Ectodermal cell (in vitro differentiated cells): ENCODE results near the gene PLXDC1.

Experiments
- H3K27ac ChIP-seq: 2 replicates; pipeline ENCODE4 v1.7.0; 2013; ENCODE audit warnings: mild to moderate bottlenecking, low read depth, low read length; ENCODE audit not compliant: insufficient read depth, poor library complexity, severe bottlenecking
- H3K27me3 ChIP-seq: 2 replicates; pipeline ENCODE4 v1.7.0; 2013; ENCODE audit warnings: mild to moderate bottlenecking, low read length; ENCODE audit not compliant: insufficient read depth, control insufficient read depth, poor library complexity, severe bottlenecking
- H3K36me3 ChIP-seq: one replicate; pipeline ENCODE4 v1.7.0; 2013; ENCODE audit warnings: low read length; ENCODE audit not compliant: control insufficient read depth, insufficient read depth
- H3K4me1 ChIP-seq: one replicate; pipeline ENCODE4 v1.7.0; 2013; ENCODE audit warnings: low read length; ENCODE audit not compliant: control insufficient read depth, insufficient read depth
- H3K4me3 ChIP-seq: 2 replicates; pipeline ENCODE4 v1.7.0; 2013; ENCODE audit warnings: low read depth, low read length, control low read depth; ENCODE audit not compliant: insufficient read depth
- H3K9me3 ChIP-seq: 2 replicates; pipeline ENCODE4 v1.7.0; 2013; ENCODE audit warnings: mild to moderate bottlenecking, low read length, moderate library complexity; ENCODE audit not compliant: control insufficient read depth
- WGBS, 2 experiments: methylation state at CpG; one replicate each; pipeline ENCODE4 v1.1.7; 2013; ENCODE audit warnings: missing lambda C conversion rate in 2 of 2; 5-methylcytosine and 5-hydroxymethylcytosine counted together

The PLXDC1 gene

DNA sequence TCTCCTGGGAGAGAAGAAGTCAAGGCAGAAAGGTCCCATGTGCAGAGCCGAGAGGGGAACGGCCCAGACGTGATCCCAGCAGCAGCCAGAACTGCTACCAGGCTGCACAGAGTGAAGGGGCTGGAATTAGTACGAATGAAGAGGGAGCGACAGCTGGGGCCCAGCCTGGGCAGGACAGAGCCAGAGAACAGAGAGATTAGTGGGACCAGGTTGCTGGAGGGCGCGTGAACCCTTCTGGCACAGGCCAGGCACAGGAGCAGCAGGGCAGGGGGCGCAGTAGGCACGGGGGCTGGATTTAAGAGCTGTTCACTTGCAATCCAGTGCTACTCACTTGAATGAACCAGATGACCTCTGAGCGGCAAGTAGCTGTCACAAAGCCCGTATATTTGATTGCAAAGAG is 66.9 kb downstream of the PLXDC1 start:
- Histone ChIP-seq H3K4me1 (peaks cover 10% of the 10 kb centered on the region), H3K27me3 (no peaks in the 10 kb centered on the region), H3K4me3 (no peak overlapping the region), H3K36me3 (no peaks in the 10 kb centered on the region), H3K9me3 (no peaks in the 10 kb centered on the region), H3K27ac (no peak overlapping the region)
- 89 to 90% methylated on average over 11 of the region's 11 CpGs for WGBS, 2 experiments

DNA sequence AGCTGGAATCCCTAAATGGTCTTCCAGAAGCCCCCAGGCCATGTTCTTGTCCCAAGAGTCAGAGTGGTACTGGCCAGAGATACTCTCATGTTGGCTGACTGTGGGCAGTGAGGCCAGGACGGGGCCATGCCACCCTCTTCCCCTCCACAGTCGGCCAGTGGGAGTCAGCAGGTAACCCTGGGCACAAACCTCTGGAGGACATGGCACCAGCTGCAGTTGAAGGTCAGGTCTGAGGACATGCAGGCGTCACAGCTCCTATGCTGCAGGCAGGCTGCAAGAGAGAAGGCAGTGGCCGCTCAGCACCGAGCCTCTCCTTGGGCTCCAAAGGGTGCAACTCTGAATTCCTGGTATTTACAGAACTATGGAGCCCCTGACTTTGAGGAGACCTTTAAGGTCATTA is 68.2 kb downstream of the PLXDC1 start:
- whole genome bisulfite sequencing, 2 experiments, result 91 to 95% methylated on average over 5 of the region's 5 CpGs
- Histone ChIP-seq H3K9me3 (no peaks in the 10 kb centered on the region), H3K4me1 (peaks cover 10% of the 10 kb centered on the region), H3K4me3 (no peak overlapping the region), H3K27me3 (no peaks in the 10 kb centered on the region), H3K27ac (no peak overlapping the region), H3K36me3 (no peaks in the 10 kb centered on the region)

GRCh38 chr17:39082482-39082881 is 69.0 kb downstream of the PLXDC1 start:
- H3K9me3 ChIP-seq, result no peaks in the 10 kb centered on the region
- 90 to 95% methylated on average over 1 of the region's 1 CpG for WGBS, 2 experiments
- H3K36me3 ChIP-seq, result no peaks in the 10 kb centered on the region
- no peaks in the 10 kb centered on the region for H3K27me3 ChIP-seq
- peaks cover 10% of the 10 kb centered on the region for H3K4me1 ChIP-seq
- H3K4me3 ChIP-seq, result no peak overlapping the region
- no peak overlapping the region for H3K27ac ChIP-seq

DNA sequence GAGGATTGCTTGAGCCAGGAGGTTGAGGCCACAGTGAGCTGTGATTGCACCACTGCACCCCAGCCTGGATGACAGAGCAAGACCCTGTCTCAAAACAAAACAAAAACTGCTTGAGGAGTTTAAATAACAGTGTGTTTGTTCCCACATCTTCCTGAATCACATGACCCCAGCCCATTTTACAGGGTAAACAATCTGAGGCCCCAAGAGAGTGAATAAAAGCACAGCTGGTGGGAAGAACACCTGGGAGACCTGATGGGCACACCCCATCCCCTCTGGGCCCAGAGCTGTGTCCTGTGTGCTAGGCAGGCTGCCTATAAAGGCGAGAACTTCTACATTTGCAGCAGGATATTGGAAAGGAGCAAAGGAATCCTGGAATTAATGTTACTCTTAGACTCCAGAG is 69.6 kb downstream of the PLXDC1 start:
- Histone ChIP-seq H3K27ac (no peak overlapping the region), H3K4me1 (peaks cover 10% of the 10 kb centered on the region), H3K9me3 (no peaks in the 10 kb centered on the region), H3K4me3 (no peak overlapping the region), H3K27me3 (no peaks in the 10 kb centered on the region), H3K36me3 (no peaks in the 10 kb centered on the region)
- 89 to 96% methylated on average over 1 of the region's 1 CpG for WGBS, 2 experiments

GRCh38 chr17:39080421-39081078 is 70.9 kb downstream of the PLXDC1 start:
- H3K27ac ChIP-seq, result no peak overlapping the region

DNA sequence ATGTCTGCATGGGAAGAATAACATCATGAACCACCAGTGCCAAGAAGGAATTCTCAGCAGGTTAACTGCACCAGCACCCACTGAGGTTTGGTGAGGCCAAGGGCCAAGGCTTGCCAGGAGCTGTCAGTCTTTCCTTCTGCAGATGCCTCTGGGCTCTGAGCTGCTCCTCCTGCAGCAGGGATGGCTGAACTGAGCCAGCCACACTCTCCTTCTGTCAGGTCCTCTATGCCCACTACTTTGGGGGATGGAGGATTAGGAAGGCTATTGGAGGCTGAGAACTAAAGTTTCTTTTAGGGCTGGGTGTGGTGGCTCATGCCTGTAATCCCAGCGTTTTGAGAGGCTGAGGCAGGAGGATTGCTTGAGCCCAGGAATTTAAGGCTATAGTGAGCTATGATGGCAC is 71.6 kb downstream of the PLXDC1 start:
- Histone ChIP-seq H3K36me3 (no peaks in the 10 kb centered on the region), H3K4me3 (no peak overlapping the region), H3K9me3 (no peaks in the 10 kb centered on the region), H3K27me3 (no peaks in the 10 kb centered on the region), H3K27ac (no peak overlapping the region), H3K4me1 (peaks cover 10% of the 10 kb centered on the region)
- 74 to 91% methylated on average over 1 of the region's 1 CpG for WGBS, 2 experiments

More at GRCh38 chr17:39080421-39081078, 70.9 kb downstream of the PLXDC1 start:
- Histone ChIP-seq H3K36me3 (no peaks in the 10 kb centered on the region), H3K27me3 (no peaks in the 10 kb centered on the region), H3K9me3 (no peaks in the 10 kb centered on the region), H3K4me3 (no peak overlapping the region), H3K4me1 (peaks cover 10% of the 10 kb centered on the region)
- whole genome bisulfite sequencing, 2 experiments, result 52 to 55% methylated on average over 6 of the region's 6 CpGs

DNA sequence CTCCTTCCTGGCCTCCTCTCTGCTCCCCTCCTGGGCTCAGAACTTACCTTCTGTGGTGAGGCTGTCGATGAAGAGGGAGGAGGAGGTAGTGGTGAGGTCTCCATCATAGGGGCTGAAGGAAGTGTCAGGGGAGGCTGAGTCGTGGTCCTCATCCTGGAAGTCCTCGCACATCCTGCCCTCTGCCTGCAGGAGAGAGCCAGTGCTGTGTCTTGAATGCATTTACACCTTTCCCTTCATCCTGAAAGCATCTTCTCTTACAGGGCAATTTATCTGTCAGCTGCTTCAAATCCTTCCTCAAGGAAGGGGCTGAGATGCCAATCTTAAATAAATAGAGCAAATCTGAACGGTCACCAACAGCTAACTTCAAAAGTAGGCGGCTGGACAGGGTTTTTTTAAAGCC is 73.6 kb downstream of the PLXDC1 start:
- no peaks in the 10 kb centered on the region for H3K36me3 ChIP-seq
- peaks cover 10% of the 10 kb centered on the region for H3K4me1 ChIP-seq
- no peak overlapping the region for H3K27ac ChIP-seq
- 70 to 71% methylated on average over 5 of the region's 5 CpGs for WGBS, 2 experiments
- no peaks in the 10 kb centered on the region for H3K27me3 ChIP-seq
- no peak overlapping the region for H3K4me3 ChIP-seq
- H3K9me3 ChIP-seq, result no peaks in the 10 kb centered on the region

GRCh38 chr17:39077252-39077651 is 74.2 kb downstream of the PLXDC1 start:
- 92 to 94% methylated on average over 4 of the region's 4 CpGs for WGBS, 2 experiments
- Histone ChIP-seq H3K9me3 (no peaks in the 10 kb centered on the region), H3K27ac (no peak overlapping the region), H3K4me1 (peaks cover 10% of the 10 kb centered on the region), H3K27me3 (no peaks in the 10 kb centered on the region), H3K36me3 (no peaks in the 10 kb centered on the region), H3K4me3 (no peak overlapping the region)

DNA sequence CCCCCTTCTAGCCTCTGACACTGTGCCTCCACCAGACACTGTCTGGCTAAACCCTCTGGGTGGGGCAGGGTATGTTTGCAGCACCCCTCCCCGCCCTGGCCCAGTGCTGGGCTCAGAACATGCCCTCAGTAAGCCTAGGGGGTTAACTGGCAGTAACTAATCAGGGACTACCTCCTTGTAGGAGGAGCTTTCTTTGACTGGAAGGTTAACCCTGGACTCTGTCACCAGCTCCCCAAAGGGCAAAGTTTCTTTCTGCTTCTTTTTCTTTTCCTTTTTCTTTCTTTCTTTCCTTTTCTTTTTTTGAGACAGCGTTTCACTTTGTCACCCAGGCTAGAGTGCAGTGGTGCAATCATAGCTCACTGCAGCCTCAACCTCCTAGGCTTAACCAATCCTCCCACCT is 76.8 kb downstream of the PLXDC1 start:
- Histone ChIP-seq H3K4me3 (no peak overlapping the region), H3K27me3 (no peaks in the 10 kb centered on the region), H3K36me3 (no peaks in the 10 kb centered on the region), H3K4me1 (no peaks in the 10 kb centered on the region), H3K9me3 (no peaks in the 10 kb centered on the region), H3K27ac (no peak overlapping the region)
- 85 to 91% methylated on average over 2 of the region's 2 CpGs for WGBS, 2 experiments

DNA sequence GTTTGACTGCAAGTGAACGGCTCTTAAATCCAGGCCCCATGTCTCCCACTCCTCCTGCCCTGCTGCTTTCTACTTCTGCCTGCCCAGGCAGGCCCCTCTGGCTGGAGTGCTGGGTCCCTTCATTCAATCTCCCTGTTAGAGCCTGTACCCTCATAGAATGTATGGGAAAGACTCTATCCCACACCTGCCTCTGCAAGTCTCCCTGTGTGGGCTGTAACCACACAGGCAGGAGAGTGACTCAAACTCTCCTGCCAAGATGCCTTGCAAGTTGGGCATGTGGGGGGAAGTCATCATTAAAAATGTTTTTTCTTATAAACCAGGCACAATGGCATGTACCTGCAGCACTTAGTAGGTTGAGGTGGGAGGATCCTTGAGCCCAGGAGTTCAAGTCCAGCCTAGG is 77.5 kb downstream of the PLXDC1 start:
- H3K27ac ChIP-seq, result no peak overlapping the region
- no peaks in the 10 kb centered on the region for H3K27me3 ChIP-seq
- no peaks in the 10 kb centered on the region for H3K9me3 ChIP-seq
- H3K4me3 ChIP-seq, result no peak overlapping the region
- no peaks in the 10 kb centered on the region for H3K36me3 ChIP-seq
- no peaks in the 10 kb centered on the region for H3K4me1 ChIP-seq
- 65 to 79% methylated on average over 1 of the region's 1 CpG for WGBS, 2 experiments

DNA sequence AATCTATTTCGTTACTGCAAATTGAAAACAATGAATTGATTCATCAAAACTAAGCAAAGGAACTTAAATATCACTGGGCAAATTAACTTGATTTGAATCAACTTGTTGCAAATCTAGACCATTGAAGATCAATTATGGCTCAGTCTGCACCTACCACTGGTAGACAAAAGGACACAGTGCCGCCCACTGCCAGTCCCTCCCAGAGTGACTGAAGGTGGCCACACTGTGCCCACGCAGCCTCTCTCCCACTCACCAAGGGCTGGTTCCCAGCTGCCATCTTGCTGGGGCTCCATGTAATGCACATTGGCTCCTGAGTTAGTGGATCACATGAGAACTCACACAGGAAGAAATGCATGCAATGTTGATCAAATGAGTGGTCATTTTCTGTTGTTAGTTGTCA is 78.1 kb downstream of the PLXDC1 start:
- H3K9me3 ChIP-seq, result no peaks in the 10 kb centered on the region
- H3K4me3 ChIP-seq, result no peak overlapping the region
- no peaks in the 10 kb centered on the region for H3K36me3 ChIP-seq
- H3K27me3 ChIP-seq, result no peaks in the 10 kb centered on the region
- 93 to 95% methylated on average over 3 of the region's 3 CpGs for WGBS, 2 experiments
- no peaks in the 10 kb centered on the region for H3K4me1 ChIP-seq
- H3K27ac ChIP-seq, result no peak overlapping the region
